HCEC 1CT (cell line): ENCODE measurements around the gene SCAPER.
"Not testable (repeated sequence)": the region's sequence is repeated elsewhere in the genome, so short reads cannot be mapped to it uniquely, and the experiment has no call there.

ENCODE experiments used
- DNase-seq: peaks from one replicate; pipeline ENCODE4 v3.0.0-alpha.2; 2017

Gene SCAPER

DNA sequence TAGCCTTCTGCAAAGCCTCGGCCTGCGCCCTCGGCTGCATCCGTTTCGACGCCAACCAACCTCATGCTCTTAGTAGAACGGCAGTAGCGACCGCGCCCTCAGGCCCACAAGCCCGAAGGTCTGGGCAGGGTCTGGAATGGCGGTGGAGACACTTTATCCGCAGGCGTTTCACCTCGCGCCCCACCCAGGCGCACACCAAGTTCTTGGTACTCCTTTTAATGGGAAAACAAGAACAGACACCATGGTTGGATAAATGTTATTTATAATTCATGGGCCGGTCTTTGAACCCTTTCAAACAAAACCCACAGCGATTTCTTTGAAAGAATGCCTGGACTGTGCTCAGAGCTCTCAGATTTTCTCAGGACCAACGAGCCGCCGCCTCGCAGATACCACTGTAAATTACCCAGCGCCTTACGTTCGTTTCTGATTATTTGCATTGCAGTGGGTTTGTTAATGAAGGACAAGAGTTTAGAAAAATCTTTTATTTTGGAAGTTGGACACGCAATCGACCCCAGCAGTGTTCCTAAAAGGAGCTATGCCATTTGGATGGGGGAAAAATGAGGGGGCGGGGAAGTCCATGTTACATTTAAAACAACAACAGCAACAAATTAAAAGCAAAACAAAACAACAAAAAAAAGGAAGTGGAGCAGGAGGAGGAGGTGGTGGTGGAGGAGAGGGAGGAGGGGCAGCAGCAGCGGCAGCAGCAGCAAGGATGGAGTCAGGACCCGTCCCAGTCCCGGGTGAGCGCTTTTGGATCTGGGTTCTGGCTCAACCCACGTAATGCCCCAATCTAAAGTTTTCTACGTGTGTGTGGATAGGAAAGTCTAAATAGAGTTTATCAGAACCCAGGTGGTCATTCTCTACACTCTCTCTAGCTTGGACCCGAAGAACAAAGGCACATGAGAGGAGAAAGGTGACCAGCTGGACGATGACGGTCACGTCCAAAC, 569.6 kb downstream of the SCAPER start:
- DNase-seq, result peak; percentile 30

DNA sequence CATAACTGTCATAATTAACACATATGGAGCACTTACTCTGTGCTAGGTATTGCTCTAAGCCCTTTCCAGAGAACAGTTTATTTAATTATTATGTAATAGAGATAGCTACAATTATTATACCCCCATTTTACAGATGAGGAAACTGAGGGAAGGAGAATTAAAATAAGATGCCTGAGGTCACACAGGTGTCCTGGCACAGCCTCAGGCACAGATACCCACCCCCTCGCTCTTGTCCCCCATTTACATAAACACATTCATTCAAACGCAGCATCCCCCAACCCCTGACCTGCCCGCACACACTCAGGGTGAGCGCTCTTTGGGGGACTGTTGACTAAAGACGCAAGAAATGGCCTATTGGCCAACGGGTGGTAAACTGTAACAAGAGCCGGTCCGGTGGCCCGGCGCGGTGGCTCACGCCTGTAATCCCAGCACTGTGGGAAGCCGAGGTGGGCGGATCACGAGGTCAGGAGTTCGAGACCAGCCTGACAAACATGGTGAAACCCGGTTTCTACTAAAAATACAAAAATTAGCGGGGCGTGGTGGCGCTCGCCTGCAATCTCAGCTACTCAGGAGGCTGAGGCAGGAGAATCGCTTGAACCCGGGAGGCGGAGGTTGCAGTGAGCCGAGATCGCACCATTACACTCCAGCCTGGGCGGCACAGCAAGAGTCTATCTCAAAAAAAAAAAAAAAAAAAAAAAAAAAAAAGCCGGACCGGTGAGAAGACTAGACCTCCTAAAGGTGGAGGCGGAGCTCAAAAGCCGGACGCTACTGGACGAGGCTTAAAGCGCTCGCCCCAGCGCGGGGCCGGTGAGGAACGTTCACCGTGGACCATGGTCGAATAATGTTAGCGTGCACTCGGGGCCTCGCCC, 570.5 kb downstream of the SCAPER start:
- no peak for DNase-seq

DNA sequence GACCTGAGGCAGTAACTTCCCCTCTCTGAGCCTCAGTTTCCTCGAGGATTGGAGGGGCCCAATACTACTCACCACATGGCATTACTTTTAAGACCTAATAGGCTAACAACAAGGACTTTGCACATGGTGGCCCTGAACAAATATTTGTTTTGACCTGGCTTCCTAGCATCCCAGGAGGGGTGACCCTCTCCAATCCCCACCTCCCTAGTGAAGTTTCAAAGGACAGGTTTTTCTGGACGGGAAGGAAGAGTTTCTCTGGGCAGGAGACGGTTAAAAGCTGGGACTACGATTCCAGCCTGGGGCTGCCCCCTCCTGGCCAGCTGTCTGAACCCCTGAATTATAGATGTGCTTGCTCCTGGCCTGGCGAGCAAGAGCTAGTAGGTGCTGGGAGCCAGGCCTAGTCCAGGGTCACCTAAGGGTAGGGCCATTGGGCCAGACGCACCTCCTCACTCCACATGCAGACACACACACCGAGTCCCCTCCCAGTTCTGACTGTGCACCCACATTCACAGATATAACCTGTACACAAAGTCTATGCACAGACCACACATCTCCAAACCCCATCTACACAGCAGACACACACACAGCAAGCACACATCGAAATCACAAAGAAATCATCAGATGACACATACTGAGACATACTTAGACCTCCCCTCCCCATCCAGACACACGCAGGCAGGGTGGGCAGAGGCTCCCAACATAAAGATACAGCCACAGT, 571.3 kb downstream of the SCAPER start:
- peak; percentile 48 for DNase-seq

DNA sequence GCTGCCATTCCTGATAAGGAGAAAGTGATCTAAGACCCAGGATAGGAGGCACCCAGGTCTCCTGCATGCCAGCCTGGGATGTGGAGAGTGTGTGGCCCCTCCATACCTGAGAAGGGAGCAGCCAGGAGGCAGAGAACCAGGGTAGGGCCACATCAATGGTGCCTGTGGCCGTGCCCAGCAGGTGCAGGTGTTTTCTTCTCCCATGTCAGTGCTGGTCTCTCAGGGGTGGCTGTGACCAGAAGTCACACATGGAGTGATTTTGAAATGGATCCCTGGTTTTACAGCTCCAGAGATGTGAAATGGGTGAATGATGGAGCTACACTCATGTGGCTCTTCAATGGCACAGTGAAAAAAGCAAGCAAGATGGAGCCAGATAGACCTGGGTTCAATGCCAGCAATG, 571.8 kb downstream of the SCAPER start:
- DNase-seq, result no peak

DNA sequence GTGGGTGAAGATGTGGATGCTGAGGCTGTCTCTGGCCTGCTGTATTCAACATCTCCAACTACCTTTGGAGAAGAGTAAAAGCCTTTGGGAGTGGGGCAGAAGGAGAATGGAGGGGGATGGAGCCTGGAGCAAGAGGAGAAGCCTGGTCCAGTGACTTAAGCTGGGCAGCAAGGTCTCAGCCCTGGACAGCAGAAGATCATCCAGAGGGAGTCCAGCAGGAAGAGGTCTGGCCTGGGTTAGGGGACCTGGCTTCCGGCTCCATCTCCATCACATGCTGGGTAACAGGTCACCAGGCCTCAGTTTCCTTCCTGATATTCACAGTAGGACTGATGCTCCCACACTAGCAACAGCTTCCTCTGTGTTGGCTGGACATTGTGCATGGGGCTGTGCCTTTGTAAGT, 572.3 kb downstream of the SCAPER start:
- DNase-seq, result no peak

DNA sequence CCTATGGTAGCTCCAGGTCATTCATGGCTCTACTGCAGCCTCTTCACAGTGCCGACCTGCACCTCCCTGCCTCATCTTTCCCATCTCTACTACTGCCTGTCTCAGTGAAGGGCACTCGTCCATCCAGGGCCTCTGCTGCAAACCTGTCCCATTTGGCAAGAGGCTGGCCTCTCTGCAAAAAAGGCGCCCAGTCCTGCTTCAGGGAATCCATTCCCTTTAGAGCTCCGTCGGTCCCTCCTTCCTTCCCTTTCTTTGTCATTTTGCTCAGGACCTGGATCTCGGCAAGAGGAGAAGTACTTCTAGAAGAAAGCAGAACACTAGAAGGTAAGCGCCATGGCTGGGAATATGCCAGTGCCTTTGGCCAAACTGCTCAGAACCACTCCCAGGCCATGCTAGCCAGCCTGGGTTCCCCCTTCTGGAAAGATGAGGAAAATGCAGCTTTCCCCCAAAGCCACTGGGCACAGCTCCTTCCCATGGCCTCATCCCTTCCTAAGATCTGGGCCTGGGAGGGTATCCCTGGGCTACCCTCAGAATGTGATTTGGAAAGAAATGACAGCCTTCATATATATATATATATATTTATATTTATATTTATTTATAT, 575.0 kb downstream of the SCAPER start:
- peak; percentile 54 for DNase-seq

DNA sequence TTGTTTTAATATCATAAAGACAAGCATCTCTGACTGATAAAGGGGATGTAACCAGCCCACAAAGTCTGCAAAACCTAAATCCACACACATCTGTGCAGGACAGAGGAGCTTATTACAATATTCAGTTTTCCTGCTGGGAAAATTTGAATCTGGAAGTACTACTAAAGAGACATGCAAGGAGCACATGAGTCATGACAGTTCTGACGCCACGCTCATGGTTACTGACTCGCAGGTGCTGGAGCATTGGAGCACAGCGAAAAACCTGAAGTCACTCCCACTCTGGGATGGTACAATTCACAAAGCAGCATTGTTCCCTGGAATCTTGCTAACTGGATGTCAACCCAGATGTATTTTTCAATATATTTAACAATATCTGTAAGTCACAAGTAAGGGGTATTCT, 576.2 kb downstream of the SCAPER start:
- DNase-seq, result peak; percentile 52

DNA sequence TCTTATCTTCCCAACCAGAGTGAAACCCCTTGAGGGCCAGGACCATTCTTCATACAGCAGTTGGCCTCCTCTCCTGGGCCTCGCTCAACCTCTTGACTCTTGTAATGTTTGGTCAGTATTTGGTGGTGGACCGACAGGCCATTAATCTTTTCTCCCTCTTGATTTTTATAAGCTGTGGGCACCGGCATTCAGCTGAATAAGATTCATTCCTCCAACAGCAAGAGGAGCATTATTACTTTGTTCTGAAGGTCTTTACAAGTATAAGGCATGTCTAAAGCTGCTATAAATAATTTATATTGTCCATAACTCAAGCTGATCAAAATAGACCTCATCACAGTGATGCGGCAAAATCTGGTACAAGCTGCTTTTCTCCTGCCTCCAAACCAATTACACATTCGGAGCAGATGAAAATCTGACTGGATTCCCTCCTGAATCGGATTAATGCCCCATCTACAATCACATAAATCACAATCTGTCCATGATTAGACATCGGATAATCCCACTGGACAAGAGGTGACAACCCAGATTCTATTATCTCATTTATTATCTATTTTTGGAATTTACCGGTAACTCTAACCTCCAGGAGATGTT, 576.9 kb downstream of the SCAPER start:
- no peak for DNase-seq

DNA sequence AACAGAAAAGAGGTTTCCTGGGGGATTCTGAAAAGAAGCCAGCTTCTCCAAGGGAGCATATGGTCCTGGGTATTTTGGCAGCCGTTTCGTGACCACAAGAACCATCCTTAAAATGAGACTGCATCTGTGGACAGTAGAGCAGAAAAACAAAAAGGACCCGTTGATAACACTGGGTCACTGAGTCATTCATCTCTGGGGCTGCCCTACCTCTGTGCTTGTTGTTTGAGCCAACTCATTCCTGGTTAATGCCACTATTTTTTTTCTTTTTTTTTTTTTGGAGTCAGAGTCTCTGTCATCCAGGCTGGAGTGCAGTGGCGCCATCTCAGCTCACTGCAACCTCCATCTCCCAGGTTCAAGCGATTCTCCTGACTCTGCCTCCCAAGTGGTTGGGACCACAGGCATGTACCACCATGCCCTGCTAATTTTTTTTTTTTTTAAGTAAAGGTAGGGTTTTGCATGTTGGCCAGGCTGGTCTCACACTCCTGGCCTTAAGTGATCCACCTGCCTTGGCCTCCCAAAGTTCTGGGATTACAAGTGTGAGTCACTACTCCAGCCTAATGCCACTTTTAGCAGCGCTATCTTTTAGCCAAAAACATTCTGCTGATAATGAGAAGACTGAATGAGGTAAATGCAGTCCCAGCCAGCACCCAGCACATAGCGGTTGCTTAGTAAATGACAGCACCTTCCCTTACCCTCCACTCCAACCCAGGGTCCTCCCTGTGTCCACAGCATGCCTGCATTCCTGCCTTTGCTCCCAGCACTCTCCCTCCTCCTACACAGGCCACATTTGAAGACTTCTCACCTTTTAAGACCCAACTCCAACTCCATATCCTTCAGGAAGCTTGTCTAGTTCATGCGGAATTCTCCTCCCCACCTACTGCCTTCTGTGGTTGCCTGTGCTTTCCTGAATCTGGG, 577.7 kb downstream of the SCAPER start:
- peak; percentile 15 for DNase-seq

DNA sequence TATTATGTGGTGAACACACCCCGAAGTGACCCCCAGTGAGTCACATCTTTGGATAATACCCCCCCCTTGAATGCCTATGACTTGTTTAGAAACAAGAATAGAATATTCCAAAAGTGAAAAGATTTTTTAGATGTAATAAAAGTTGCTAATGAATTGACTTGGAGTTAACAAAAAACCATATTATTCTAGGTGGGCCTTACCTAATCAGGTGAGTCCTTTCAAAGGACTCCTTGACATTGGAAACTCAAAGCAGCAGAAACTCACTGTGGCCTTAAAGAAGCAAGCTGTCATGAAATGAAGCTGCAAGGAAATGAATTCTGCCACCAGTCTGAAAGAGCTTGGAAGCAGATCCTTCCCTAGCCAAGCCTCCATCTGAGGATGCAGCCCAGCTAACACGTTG, 579.4 kb downstream of the SCAPER start:
- DNase-seq, result no peak

DNA sequence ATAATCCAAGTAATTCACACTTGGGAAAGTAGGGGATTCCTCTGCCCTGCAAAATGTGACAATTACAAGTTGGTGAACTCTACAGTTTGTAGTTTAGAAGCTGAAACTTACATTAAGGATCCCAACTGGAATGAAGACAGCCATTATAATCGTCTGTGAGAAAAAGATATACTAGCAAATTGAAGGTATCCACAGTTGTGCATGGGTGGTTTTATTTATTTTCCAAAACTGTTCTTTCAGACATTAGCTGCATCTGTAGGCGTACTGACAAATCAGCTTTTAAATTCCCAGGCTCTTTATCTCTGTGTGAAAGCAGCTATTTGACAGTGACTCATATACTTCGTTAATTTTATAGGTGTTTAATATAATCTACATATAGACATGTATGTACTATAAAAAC, 581.1 kb downstream of the SCAPER start:
- DNase-seq, result no peak

DNA sequence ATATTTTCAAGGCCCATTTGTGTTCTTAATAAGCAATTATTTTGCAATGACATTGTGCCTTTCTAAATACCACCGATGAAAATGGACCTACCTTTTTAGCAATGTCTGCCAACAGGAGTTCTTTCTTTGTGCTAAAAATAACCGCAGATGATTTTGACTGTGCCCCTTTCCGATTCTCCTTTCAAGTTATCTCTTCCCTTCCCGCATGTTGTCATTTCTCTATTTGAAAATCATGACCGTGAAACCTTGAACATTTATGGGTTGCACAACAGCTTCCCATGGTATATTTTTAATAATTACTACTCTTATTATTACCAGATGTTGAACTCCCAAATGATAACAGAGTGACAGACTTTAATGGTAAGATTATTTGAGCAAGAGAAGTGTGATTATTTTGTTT, 583.5 kb downstream of the SCAPER start:
- DNase-seq, result no peak

DNA sequence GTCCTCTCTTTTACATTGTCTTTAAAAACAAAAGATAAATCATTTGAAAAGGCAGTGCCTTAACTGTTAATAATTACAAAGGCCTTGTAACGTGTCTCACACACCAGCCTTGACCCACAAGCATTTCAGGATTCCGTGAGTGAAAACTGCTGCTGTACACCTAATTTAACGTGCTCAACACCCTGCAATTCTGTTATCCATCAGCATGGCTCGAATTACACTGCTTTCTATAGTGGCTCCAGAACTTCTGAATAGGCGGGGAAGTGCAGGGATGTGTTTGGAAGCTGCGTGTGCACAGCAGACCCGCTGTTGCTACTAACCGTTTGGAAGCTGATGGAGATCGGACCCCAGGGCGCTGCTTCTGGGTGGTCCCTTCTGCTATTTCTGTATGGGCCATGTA, 584.0 kb downstream of the SCAPER start:
- no peak for DNase-seq

DNA sequence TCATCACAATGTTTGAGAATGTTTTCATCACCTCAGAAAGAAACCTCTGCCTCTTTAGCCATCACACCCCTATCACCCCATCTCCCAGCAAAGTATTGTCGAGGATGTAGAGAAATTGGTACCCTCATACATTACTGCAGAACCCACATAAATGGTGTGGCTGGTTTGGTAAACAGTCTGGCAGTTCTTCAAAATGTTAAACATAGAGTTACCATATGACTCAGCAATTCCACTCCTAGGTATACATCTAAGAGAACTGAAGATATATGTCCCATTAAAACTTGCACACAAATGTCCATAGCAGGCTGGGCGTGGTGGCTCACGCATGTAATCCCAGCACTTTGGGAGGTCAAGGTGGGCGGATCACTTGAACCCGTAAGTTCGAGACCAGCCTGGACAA, 585.1 kb downstream of the SCAPER start:
- no peak for DNase-seq

DNA sequence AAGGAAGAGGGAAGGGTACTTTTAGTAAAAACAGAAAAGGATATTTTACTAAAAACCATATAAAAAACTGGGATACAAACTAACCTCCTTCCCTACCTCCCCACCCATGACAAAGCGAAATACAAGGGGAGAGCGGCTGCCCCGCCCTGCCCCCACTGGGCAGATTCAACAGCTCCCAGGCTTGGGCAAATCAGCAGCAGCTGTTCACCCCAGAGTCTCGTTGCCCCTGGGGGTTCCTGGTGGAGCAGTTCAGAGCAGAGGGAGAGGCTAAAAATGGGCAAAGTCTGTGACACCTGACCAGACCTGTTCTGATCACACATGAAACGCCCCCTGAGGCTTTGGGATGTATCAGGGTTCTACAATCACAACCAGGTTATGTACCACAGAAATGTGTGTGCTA, 591.4 kb downstream of the SCAPER start:
- DNase-seq, result no peak

DNA sequence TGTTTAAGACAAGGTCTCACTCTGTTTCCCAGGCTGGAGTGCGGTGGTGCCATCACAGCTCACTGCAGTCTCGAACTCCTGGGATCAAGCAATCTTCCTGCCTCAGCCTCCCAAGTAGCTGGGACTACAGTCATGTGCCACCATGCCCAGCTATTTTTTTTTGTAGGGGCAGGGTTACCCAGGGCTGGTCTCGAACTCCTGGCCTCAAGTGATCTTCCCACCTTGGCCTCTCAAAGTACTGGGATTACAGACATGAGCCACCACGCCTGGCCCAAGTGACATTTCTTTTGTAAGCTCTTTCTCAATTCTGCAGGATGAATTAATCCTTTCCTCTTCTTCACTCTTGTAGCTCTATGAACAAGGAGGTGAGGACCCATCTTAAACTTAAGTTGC, 592.0 kb downstream of the SCAPER start:
- DNase-seq, result not testable (repeated sequence)

DNA sequence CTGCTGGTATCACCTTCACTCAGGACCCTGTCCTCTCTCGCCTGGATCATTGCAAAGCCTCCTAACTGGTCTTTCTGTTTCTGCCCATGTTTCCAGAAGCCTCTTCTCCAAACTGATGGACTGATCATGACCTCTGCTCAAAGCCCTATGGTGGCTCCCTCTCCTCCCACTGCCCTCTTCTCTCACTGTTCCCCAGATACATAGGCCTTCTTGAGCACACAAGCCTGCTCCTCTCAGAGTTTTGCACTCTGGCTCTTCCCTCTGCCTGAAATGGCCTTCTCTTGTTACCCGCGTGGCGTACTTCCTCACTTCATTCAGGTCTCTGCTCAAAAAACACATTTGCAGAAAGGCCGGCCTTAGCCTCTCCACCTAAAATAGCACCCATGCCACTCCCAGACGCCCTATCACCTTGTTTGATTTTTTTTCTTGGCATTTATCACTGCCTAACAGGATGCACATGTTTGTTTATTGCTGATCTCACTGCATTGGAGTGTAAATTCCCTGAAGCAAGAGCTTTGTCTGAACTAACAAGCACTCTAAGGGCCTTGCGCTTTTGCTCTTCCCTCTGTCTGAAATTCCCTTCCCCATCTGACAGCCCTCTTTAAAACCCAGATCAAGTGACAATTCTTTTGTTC, 592.5 kb downstream of the SCAPER start:
- peak; percentile 29 for DNase-seq

DNA sequence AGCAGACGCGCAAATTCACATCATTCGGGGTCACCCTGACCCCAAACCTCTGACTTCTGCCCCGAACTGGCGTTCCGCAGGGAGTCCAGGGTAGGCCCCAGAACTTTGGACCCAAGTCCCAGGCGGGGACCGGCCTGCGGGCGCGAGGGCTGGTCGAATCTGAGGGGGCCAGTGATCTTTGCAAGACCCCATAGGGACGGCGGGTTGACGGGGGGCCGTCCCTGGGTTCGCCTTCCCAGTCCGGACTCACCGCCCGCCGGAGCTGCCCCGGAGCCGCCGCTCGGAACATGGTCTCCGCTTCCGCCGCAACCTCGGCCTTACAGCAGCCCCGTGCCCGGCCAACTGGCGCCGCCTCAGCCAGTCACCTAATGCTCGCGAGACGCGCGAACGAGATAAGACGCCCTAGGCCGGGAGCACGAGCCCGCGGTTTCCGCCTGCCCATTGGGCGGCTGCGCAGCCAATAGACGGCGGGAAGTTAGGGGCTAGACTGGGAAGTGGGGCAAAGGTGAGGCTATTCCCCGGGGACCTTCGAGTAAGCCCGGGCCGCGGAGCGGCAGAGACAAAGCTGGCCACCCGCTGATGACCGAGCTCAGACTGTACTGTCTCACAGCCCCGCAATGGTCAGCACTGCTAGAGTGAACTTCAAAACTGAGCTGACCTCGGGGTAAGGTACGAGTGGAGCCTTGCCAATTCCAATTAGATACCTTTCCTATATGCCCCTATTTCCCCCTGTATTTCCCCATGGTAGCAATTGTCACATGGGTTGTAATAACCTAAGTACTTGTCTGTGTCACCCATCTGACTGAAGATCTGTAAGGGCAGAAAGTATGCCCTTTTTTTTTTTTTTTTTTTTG, 593.8 kb downstream of the SCAPER start, which contains the start of gene ETFA:
ETFA (minus strand) TSS at position 370 of the 854 bp plus-strand sequence; CDS start at position 289, 81 bp downstream.
- peak; percentile 95 for DNase-seq

DNA sequence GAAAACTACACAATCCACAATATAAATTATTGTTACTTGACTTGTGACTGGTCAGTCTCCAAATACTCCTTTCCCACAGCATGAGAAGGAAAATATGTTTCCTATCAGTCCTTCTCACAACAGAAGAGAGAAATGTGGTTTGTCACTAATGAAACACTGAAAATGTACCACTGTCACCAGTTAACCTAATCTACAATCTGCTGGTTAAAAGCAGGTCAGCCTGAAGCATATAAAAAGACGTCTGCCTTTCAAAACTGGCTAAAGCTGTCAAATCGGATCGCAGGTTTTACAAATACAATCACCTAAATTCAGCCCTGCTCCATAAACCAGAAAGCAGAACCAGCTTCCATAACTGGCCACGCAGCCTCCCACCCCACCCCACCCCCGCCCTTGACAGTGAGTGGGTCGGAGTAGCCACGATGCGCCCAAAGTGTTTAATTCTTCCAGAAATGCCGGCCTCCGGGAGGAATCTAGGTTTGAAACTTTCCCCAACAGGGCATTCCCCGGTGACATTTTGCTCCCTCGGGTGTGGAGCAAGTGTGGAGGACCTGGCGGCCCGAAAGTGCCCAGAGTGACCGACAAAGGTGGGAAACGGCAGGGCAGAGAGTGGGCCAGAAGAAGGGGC, 594.6 kb downstream of the SCAPER start:
- DNase-seq, result no peak
